GM12878 (cell line): ENCODE data around the gene MBIP. TPM values are rescaled to one million over a fixed set of nuclear protein-coding genes. Genes with fewer than 3 reads are reported as not detected.

ENCODE experiments used
- ATAC-seq: fragments of 200-7000 bp; cut with Tn5 transposase; 3 replicates; pipeline ENCODE4 v1.9.1; 2020; ENCODE audit warnings: mild to moderate bottlenecking, moderate library complexity
- BruUV-seq: library from RNA; stranded (reverse); fragments of 400-500 nt; replicated peaks from 2 replicates; lab custom pipeline; 2021; lab: Mats Ljungman, UMichigan
- CTCF ChIA-PET: fragments of 300-600 bp; sonication (Branson Sonifier 250); formaldehyde crosslinking; extraction: SDS; loops from one replicate; lab custom pipeline; 2021; ENCODE audit warnings: inconsistent platforms; lab: Yijun Ruan, JAX
- POLR2A ChIA-PET: fragments of 350-600 bp; formaldehyde crosslinking; extraction: SDS; loops from one replicate; lab custom pipeline; 2021; ENCODE audit warnings: inconsistent platforms; lab: Charles Lee
- RAD21 ChIA-PET: fragments of 300-600 bp; sonication (Branson Sonifier 250); formaldehyde crosslinking; loops from one replicate; lab custom pipeline; 2023; ENCODE audit warnings: antibody characterized with exemption; ENCODE audit not compliant: unreplicated experiment; lab: Charles Lee
- SMC1A ChIA-PET: fragments of 300-600 bp; sonication (Branson Sonifier 250); formaldehyde crosslinking; loops from one replicate; lab custom pipeline; 2023; ENCODE audit not compliant: unreplicated experiment, uncharacterized antibody; lab: Charles Lee
- DNase-seq: peaks from one replicate; pipeline ENCODE4 v3.0.0-alpha.2; 2011; ENCODE audit warnings: low read depth, low spot score
- FAIRE-seq: peaks from 3 replicates; lab custom pipeline; 2011; peaks lifted over from hg19 to GRCh38; lab: Jason Lieb, UNC
- H2AFZ ChIP-seq: 2 replicates; pipeline ENCODE4 v1.6.0; 2011; ENCODE audit warnings: low read depth, low read length, control low read depth; ENCODE audit not compliant: control insufficient read depth
- H3K27ac ChIP-seq: 2 replicates; pipeline ENCODE4 v1.5.1; 2011; ENCODE audit warnings: control low read depth; ENCODE audit not compliant: control insufficient read depth, insufficient read depth
- H3K27me3 ChIP-seq, 2 experiments: replicated peaks in 1 of 2; 2 replicates each; pipeline versions ENCODE4 v1.6.0 to v1.6.1; 2011; ENCODE audit warnings: low read length in 1 of 2; ENCODE audit not compliant: control insufficient read depth in 2 of 2, insufficient read depth in 2 of 2
- H3K36me3 ChIP-seq, 2 experiments: 2 replicates each; pipeline ENCODE4 v1.5.1; 2011; ENCODE audit warnings: low read length in 1 of 2; ENCODE audit not compliant: control insufficient read depth in 2 of 2, insufficient read depth in 2 of 2
- H3K4me1 ChIP-seq: 2 replicates; pipeline ENCODE4 v1.6.1; 2011; ENCODE audit warnings: mild to moderate bottlenecking, low read length, moderate library complexity, mixed read lengths; ENCODE audit not compliant: control insufficient read depth, insufficient read depth
- H3K4me2 ChIP-seq: 2 replicates; pipeline ENCODE4 v1.6.0; 2011; ENCODE audit warnings: control low read depth; ENCODE audit not compliant: control insufficient read depth, insufficient read depth
- H3K4me3 ChIP-seq: fragments of 200-600 bp; sonication (generic); 2 replicates; pipeline ENCODE4 v1.5.1; 2016
- H3K79me2 ChIP-seq: 2 replicates; pipeline ENCODE4 v1.6.0; 2011; ENCODE audit warnings: low read length; ENCODE audit not compliant: control insufficient read depth, insufficient read depth
- H3K9ac ChIP-seq: 2 replicates; pipeline ENCODE4 v1.8.0; 2011; ENCODE audit warnings: low read length, control low read depth, mixed read lengths; ENCODE audit not compliant: control insufficient read depth, insufficient read depth
- H3K9me3 ChIP-seq: replicated peaks from 3 replicates; pipeline ENCODE4 v1.5.1; 2011; ENCODE audit warnings: mild to moderate bottlenecking, low read length; ENCODE audit not compliant: control insufficient read depth, insufficient read depth
- H4K20me1 ChIP-seq: 2 replicates; pipeline ENCODE4 v1.6.0; 2011; ENCODE audit not compliant: control insufficient read depth, insufficient read depth
- CHD4 ChIP-seq: fragments of 200-600 bp; sonication (generic); IDR thresholded peaks from 2 replicates; pipeline ENCODE4 v1.6.1; 2016; ENCODE audit warnings: mild to moderate bottlenecking
- EZH2 ChIP-seq: IDR thresholded peaks from 2 replicates; pipeline ENCODE4 v1.6.1; 2012; ENCODE audit warnings: low read depth, mild to moderate bottlenecking, control low read depth, inconsistent platforms, low read length, borderline replicate concordance; ENCODE audit not compliant: control insufficient read depth
- KLF5 ChIP-seq: fragments of 450-650 bp; IDR thresholded peaks from 2 replicates; pipeline ENCODE4 v1.6.1; 2014; ENCODE audit warnings: mild to moderate bottlenecking; ENCODE audit not compliant: partially characterized antibody
- NFXL1 ChIP-seq: fragments of 450-650 bp; IDR thresholded peaks from 2 replicates; pipeline ENCODE4 v1.6.1; 2017; ENCODE audit warnings: antibody characterized with exemption, mild to moderate bottlenecking, borderline replicate concordance
- PAX5 ChIP-seq: IDR thresholded peaks from 2 replicates; pipeline ENCODE4 v1.6.1; 2011; ENCODE audit warnings: low read depth, low read length, borderline replicate concordance
- POLR2AphosphoS2 ChIP-seq: IDR thresholded peaks from 2 replicates; pipeline ENCODE4 v1.6.1; 2011; ENCODE audit warnings: low read depth, mild to moderate bottlenecking, low read length, improper control_type of control experiment, moderate library complexity
- SIN3A ChIP-seq: IDR thresholded peaks from 2 replicates; pipeline ENCODE4 v1.6.1; 2012; ENCODE audit warnings: low read depth, low read length, improper control_type of control experiment
- SMARCA5 ChIP-seq: fragments of 450-650 bp; IDR thresholded peaks from 2 replicates; pipeline ENCODE4 v1.6.1; 2017; ENCODE audit warnings: mild to moderate bottlenecking
- TBL1XR1 ChIP-seq: IDR thresholded peaks from 2 replicates; pipeline ENCODE4 v1.6.1; 2012; ENCODE audit warnings: low read depth, low read length, improper control_type of control experiment
- TCF12 ChIP-seq: IDR thresholded peaks from 2 replicates; pipeline ENCODE4 v1.6.1; 2011; ENCODE audit warnings: low read depth, mild to moderate bottlenecking, low read length
- ZBTB40 ChIP-seq: fragments of 450-650 bp; IDR thresholded peaks from 2 replicates; pipeline ENCODE4 v1.6.1; 2016; ENCODE audit warnings: mild to moderate bottlenecking, moderate library complexity, borderline replicate concordance
- WGBS: methylation state at CpG from one replicate; pipeline ENCODE4 v1.1.6; 2016; ENCODE audit warnings: low lambda C conversion rate; ENCODE audit not compliant: insufficient replicate concordance, insufficient coverage; ENCODE audit errors: missing lambda C conversion rate; 5-methylcytosine and 5-hydroxymethylcytosine counted together
- in situ Hi-C: fragments of 300-500 bp; cut with MboI; formaldehyde crosslinking; loops from 9 replicates; pipeline ENCODE4 v1.14.3; 2018; ENCODE audit warnings: mixed read lengths
- intact Hi-C: fragments of 100-400 bp; cut with micrococcal nuclease; formaldehyde crosslinking; loops from one replicate; pipeline ENCODE4 v1.14.2; 2022; ENCODE audit not compliant: unreplicated experiment
- polyA plus RNA-seq, 11 experiments: library from polyadenylated mRNA; depleted of rRNA in 4 of 11; unstranded in 6 of 11; stranded (reverse) in 5 of 11; fragments of >200 nt; fragmentation: Nextera tagmentation in 4 of 11; fragmentation: Illumina TruSeq in 1 of 11; extraction: Ambion mirVana in 4 of 11; extraction: Trizol in 1 of 11; gene quantifications; 1 replicate in 1 of 11; 2 replicates in 10 of 11; pipeline versions ENCODE4 v1.2.1 to v1.2.3, GENCODE V29; 2011 to 2016; ENCODE audit warnings: inconsistent platforms in 2 of 11, missing spikeins in 2 of 11, low read depth in 1 of 11
- total RNA-seq, 4 experiments: library from RNA; depleted of rRNA in 3 of 4; stranded (reverse); fragments of >200 nt in 3 of 4; fragmentation: Illumina TruSeq in 1 of 4; extraction: Trizol in 1 of 4; gene quantifications; 2 replicates each; pipeline versions ENCODE4 v1.2.1 to v1.2.3, GENCODE V29; 2013 to 2021
- TF ChIP-seq, protein P1 (sequence below): fragments of 450-650 bp; IDR thresholded peaks from 2 replicates; pipeline ENCODE4 v1.6.1; 2017; ENCODE audit warnings: mild to moderate bottlenecking

The MBIP gene
- total and polyA plus RNA-seq, 10 of the 15 experiments (the other 5 are each of a cell fraction or from before 2014, with no cell fraction given): 9.0 to 43.5 (median 32.1) TPM

DNA sequence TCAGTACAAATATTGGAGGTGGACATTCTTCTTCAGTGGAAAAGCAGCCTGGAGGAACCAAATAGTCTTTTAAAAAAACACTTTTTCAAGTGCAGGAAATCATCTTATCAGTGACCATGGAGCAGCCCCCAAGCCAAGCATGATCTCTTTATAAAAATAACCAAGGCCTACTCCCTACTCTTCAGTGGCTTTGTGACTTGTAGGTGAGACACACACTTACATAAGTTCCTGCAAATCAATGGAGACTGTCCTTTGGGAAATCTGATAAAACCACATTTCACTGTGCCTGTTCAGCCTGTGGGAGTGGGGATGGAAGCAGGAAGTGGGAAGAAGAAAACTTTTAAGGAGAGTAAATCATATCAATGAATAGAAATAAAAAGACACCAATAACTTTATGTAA, 56.3 kb downstream of the MBIP start:
- BruUV-seq: no TSS peak
- no peak for FAIRE-seq
- no peak overlapping the region for H3K4me3 ChIP-seq
- H3K36me3 ChIP-seq: no peaks in the 10 kb centered on the region
- TF ChIP-seq POLR2AphosphoS2 (no peak), PAX5 (no peak), TBL1XR1 (no peak), KLF5 (no peak)
- in situ Hi-C loops (no loop called here), intact Hi-C loops (no loop called here)
- H4K20me1 ChIP-seq: no peaks in the 10 kb centered on the region
- no peak overlapping the region for H3K27ac ChIP-seq
- POLR2A ChIA-PET: no interaction called here
- no peak overlapping the region for H3K9ac ChIP-seq
- RAD21 ChIA-PET: no interaction called here
- CTCF ChIA-PET: no interaction called here
- H3K27me3 ChIP-seq: no peaks in the 10 kb centered on the region
- no peaks in the 10 kb centered on the region for H3K9me3 ChIP-seq
- no peak for DNase-seq
- ATAC-seq: no peak
- H3K4me1 ChIP-seq: no peaks in the 10 kb centered on the region
- no peak overlapping the region for H2AFZ ChIP-seq
- H3K4me2 ChIP-seq: no peak overlapping the region
- H3K79me2 ChIP-seq: no peaks in the 10 kb centered on the region
- SMC1A ChIA-PET: interaction anchor here (0.6 kb wide), 1 partner anchor 14 kb away, joined by 3 read pairs; no protein-coding TSS in a partner anchor

DNA sequence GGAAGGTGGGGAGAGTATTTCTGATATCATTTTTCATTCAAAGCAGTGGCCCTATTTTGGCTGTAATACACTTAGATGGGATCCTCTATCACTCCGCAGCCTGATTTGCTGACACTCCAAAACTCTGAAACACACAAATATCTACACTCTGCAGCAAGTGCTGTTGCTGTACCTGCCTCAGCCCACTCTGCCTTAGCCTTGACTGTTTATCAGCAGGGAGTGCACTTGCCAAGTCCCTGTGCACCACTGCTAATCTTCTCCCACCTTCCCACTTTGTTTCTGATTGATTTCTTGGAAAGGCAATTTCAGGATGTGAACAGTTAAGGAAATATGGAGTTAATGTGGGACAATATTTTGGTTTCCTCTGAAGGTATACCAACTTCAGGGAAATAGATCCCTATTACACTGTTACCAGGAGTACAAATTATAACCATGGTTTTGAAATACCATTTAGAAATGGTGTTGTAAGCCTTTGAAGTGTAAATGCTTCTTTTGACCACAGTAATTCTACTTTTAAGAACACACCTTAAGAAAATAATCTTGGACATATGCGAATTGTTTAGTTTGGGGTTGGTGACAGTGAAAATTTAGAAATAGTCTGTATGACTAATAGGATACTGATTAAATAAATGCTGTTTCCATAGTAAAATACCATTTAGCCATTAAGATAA, 59.3 kb downstream of the MBIP start:
- no peak overlapping the region for H3K27ac ChIP-seq
- BruUV-seq: no TSS peak
- no peak for FAIRE-seq
- DNase-seq: no peak
- CTCF ChIA-PET: no interaction called here
- H3K4me2 ChIP-seq: no peak overlapping the region
- in situ Hi-C loops: no loop called here
- intact Hi-C loops: no loop called here
- no peak for ATAC-seq
- WGBS: 55% methylated on average over 2 of the region's 2 CpGs
- no peaks in the 10 kb centered on the region for H3K4me1 ChIP-seq
- H3K9ac ChIP-seq: no peak overlapping the region
- H3K27me3 ChIP-seq: no peaks in the 10 kb centered on the region
- H2AFZ ChIP-seq: no peak overlapping the region
- no peaks in the 10 kb centered on the region for H3K36me3 ChIP-seq
- H3K9me3 ChIP-seq: no peaks in the 10 kb centered on the region
- no peaks in the 10 kb centered on the region for H3K79me2 ChIP-seq
- POLR2A ChIA-PET: no interaction called here
- no peak overlapping the region for H3K4me3 ChIP-seq
- SMC1A ChIA-PET: no interaction called here
- no peaks in the 10 kb centered on the region for H4K20me1 ChIP-seq
- RAD21 ChIA-PET: no interaction called here
- TF ChIP-seq SIN3A: no peak
- TF ChIP-seq TCF12: no peak
- no peak for TF ChIP-seq ZBTB40
- TF ChIP-seq, protein P1, sequence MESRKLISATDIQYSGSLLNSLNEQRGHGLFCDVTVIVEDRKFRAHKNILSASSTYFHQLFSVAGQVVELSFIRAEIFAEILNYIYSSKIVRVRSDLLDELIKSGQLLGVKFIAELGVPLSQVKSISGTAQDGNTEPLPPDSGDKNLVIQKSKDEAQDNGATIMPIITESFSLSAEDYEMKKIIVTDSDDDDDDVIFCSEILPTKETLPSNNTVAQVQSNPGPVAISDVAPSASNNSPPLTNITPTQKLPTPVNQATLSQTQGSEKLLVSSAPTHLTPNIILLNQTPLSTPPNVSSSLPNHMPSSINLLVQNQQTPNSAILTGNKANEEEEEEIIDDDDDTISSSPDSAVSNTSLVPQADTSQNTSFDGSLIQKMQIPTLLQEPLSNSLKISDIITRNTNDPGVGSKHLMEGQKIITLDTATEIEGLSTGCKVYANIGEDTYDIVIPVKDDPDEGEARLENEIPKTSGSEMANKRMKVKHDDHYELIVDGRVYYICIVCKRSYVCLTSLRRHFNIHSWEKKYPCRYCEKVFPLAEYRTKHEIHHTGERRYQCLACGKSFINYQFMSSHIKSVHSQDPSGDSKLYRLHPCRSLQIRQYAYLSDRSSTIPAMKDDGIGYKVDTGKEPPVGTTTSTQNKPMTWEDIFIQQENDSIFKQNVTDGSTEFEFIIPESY: no peak
- no peak for TF ChIP-seq CHD4
- no peak for TF ChIP-seq NFXL1
- no peak for TF ChIP-seq EZH2
- TF ChIP-seq SMARCA5: no peak
